Peyer's patch (tissue), 4 donors: ENCODE results near the gene MAP7D1.

Experiments
- CTCF ChIP-seq, 6 experiments: fragments of 450-650 bp in 4 of 6; fragments of 200-600 bp in 2 of 6; sonication (generic) in 1 of 6; IDR thresholded peaks; one replicate each; pipeline ENCODE4 v1.5.1; 2017 to 2019; ENCODE audit warnings: antibody characterized with exemption in 6 of 6, mild to moderate bottlenecking in 3 of 6, moderate library complexity in 1 of 6
- POLR2A ChIP-seq, 2 donors: fragments of 450-650 bp; IDR thresholded peaks; one replicate each; pipeline ENCODE4 v1.5.1; 2017; ENCODE audit warnings: antibody characterized with exemption in 2 of 2, mild to moderate bottlenecking in 2 of 2, moderate library complexity in 2 of 2

DNA sequence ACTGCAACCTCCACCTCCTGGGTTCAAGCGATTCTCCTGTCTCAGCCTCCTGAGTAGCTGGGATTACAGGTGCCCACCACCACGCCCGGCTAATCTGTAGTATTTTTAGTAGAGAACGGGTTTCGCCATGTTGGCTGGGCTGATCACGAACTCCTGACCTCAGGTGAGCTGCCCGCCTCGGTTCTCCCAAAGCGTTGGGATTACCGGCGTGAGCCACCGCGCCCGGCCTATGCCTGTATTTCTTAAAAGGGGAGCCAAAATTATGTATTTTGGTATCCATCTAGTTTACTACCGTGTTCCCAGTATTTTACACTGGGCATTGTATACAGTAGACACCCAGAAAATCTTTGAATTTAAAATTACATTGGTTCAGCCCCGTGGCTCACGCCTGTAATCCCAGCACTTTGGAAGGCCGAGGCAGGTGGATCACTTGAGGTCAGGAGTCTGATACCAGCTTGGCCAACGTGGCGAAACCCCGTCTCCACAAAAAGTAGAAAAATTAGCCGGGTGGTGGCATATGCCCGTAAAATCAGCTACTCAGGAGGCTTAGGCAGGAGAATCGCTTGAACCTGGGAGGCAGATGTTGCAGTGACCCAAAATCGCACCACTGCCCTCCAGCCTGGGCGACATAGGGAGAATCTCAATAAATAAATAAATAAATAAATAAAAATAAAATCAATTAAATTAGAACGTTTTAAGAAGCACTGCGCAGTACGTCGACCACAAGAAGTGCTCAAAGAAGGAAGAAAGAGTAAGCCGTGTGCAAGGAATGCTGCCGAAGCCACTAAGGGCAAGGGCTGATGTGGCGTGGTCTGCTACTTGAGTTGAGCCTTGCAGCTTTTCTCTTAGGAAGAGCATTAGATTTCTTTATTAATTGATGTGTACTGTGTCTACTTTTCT is 66.8 kb downstream of the MAP7D1 start:
- TF ChIP-seq CTCF (IDR thresholded peaks at IDR 0.05): no peak
- TF ChIP-seq POLR2A (IDR thresholded peaks at IDR 0.05): no peak
